Cardiac muscle cell (in vitro differentiated cells and primary cell): ENCODE results near the gene PRPF31. TPM values are rescaled to one million over a fixed set of nuclear protein-coding genes. Genes with fewer than 3 reads are reported as not detected.
"Not testable (repeated sequence)": the region's sequence is repeated elsewhere in the genome, so short reads cannot be mapped to it uniquely, and the experiment has no call there.

Experiments used
- DNase-seq, 2 donors: peaks; one replicate each; pipeline versions ENCODE4 v3.0.0 to v3.0.0-alpha.2; 2010 to 2017; ENCODE audit warnings: low read depth in 1 of 2, low spot score in 1 of 2
- H3K27ac ChIP-seq: fragments of 200-600 bp; sonication (generic); 2 replicates; pipeline ENCODE4 v1.5.1; 2016
- H3K27me3 ChIP-seq: fragments of 200-600 bp; sonication (generic); 2 replicates; pipeline ENCODE4 v1.6.0; 2016; ENCODE audit warnings: control low read depth
- H3K36me3 ChIP-seq: fragments of 200-600 bp; sonication (generic); 2 replicates; pipeline ENCODE4 v1.5.1; 2016; ENCODE audit warnings: control low read depth
- H3K4me1 ChIP-seq: fragments of 200-600 bp; sonication (generic); 2 replicates; pipeline ENCODE4 v1.8.1; 2017; ENCODE audit warnings: low read depth, mild to moderate bottlenecking, mixed run types
- H3K4me3 ChIP-seq: fragments of 200-600 bp; sonication (generic); 2 replicates; pipeline ENCODE4 v1.5.1; 2016; ENCODE audit warnings: mild to moderate bottlenecking
- H3K9me3 ChIP-seq: fragments of 200-600 bp; sonication (generic); 2 replicates; pipeline ENCODE4 v1.5.1; 2017; ENCODE audit warnings: low read depth, mild to moderate bottlenecking, control low read depth
- CTCF ChIP-seq: IDR thresholded peaks from 2 replicates; pipeline ENCODE4 v1.5.1; 2012; ENCODE audit warnings: low read depth, mild to moderate bottlenecking, low read length
- polyA plus RNA-seq: library from polyadenylated mRNA; unstranded; fragments of >200 nt; fragmentation: Nextera tagmentation; extraction: Ambion mirVana; gene quantifications from 2 replicates; pipeline ENCODE4 v1.2.1, GENCODE V29; 2016
- total RNA-seq: library from RNA; depleted of rRNA; stranded (reverse); fragments of >200 nt; gene quantifications from 2 replicates; pipeline ENCODE4 v1.2.3, GENCODE V29; 2016

PRPF31 gene
- total and polyA plus RNA-seq, 2 experiments from 2014 or later = 73.9 to 113 TPM

- Histone ChIP-seq H3K27me3 (no peaks in the 10 kb centered on the region), H3K36me3 (no peaks in the 10 kb centered on the region)
Observed at GRCh38 chr19:54081032-54081431, 34.5 kb upstream of the PRPF31 start, which contains the start of gene TARM1. TARM1 (minus strand) TSS chr19:54081365; CDS start chr19:54081340, 25 bp downstream.

GRCh38 chr19:54084410-54084809, 31.1 kb upstream of the PRPF31 start:
- no peaks in the 10 kb centered on the region for H3K36me3 ChIP-seq
- H3K4me3 ChIP-seq = no peak overlapping the region
- no peaks in the 10 kb centered on the region for H3K4me1 ChIP-seq
- no peaks in the 10 kb centered on the region for H3K27me3 ChIP-seq
- no peaks in the 10 kb centered on the region for H3K9me3 ChIP-seq
- no peak for DNase-seq
- no peak overlapping the region for H3K27ac ChIP-seq
- TF ChIP-seq CTCF = no peak

More at GRCh38 chr19:54081032-54081431, 34.5 kb upstream of the PRPF31 start, which contains the start of gene TARM1:
- no peak for DNase-seq
- TF ChIP-seq CTCF = no peak
- H3K4me1 ChIP-seq = no peaks in the 10 kb centered on the region
- no peaks in the 10 kb centered on the region for H3K9me3 ChIP-seq
- H3K4me3 ChIP-seq = no peak within 1 kb of the TSS
- no peak within 1 kb of the TSS for H3K27ac ChIP-seq

GRCh38 chr19:54094426-54095000, 21.0 kb upstream of the PRPF31 start:
- no peak overlapping the region for H3K4me3 ChIP-seq
- no peaks in the 10 kb centered on the region for H3K4me1 ChIP-seq
- peaks cover 29% of the 10 kb centered on the region for H3K27me3 ChIP-seq
- no peak for TF ChIP-seq CTCF
- no peak for DNase-seq
- H3K36me3 ChIP-seq = no peaks in the 10 kb centered on the region
- H3K27ac ChIP-seq = no peak overlapping the region
- no peaks in the 10 kb centered on the region for H3K9me3 ChIP-seq

- peak overlapping the region; percentile 17 for H3K4me3 ChIP-seq
- no peak for DNase-seq
- no peaks in the 10 kb centered on the region for H3K9me3 ChIP-seq
- peaks cover 29% of the 10 kb centered on the region for H3K27me3 ChIP-seq
- no peaks in the 10 kb centered on the region for H3K4me1 ChIP-seq
- no peak for TF ChIP-seq CTCF
- H3K27ac ChIP-seq = no peak overlapping the region
- no peaks in the 10 kb centered on the region for H3K36me3 ChIP-seq
Observed at GRCh38 chr19:54095136-54095858, 20.3 kb upstream of the PRPF31 start.

GRCh38 chr19:54095859-54096616, 19.5 kb upstream of the PRPF31 start:
- peak overlapping the region; percentile 17 for H3K4me3 ChIP-seq
- not testable (repeated sequence) for H3K36me3 ChIP-seq, H3K9me3 ChIP-seq, H3K27ac ChIP-seq, H3K4me1 ChIP-seq
- peak; percentile 68 to 71 for DNase-seq
- peaks cover 29% of the 10 kb centered on the region for H3K27me3 ChIP-seq
- peak; percentile 6 for TF ChIP-seq CTCF
